IMR-90 (cell line): ENCODE data around the gene GPX3. TPM values are rescaled to one million over a fixed set of nuclear protein-coding genes. Genes with fewer than 3 reads are reported as not detected.

Experiments used
- ATAC-seq: fragments of 200-7000 bp; cut with Tn5 transposase; 2 replicates; pipeline ENCODE4 v1.9.1; 2020; ENCODE audit warnings: low read depth, mild to moderate bottlenecking, moderate library complexity
- BruUV-seq: library from RNA; stranded (reverse); fragments of 400-500 nt; replicated peaks from 2 replicates; lab custom pipeline; 2021; lab: Mats Ljungman, UMichigan
- CTCF ChIA-PET: fragments of 300-600 bp; formaldehyde crosslinking; extraction: SDS; loops from one replicate; lab custom pipeline; 2021; ENCODE audit warnings: antibody characterized with exemption; lab: Yijun Ruan, JAX
- POLR2A ChIA-PET: fragments of 300-600 bp; sonication (Branson Sonifier 250); formaldehyde crosslinking; loops from one replicate; lab custom pipeline; 2022; ENCODE audit warnings: antibody characterized with exemption; ENCODE audit not compliant: unreplicated experiment; lab: Charles Lee
- DNase-seq: peaks from one replicate; pipeline ENCODE4 v3.0.0; 2013
- H2AFZ ChIP-seq: replicated peaks from 2 replicates; pipeline ENCODE3; 2013; ENCODE audit warnings: low read length, mild to moderate bottlenecking; ENCODE audit not compliant: poor library complexity
- H2AK5ac ChIP-seq: 2 replicates; pipeline ENCODE4 v1.6.1; 2013; ENCODE audit warnings: low read depth, low read length, inconsistent platforms
- H2AK9ac ChIP-seq: replicated peaks from 2 replicates; pipeline ENCODE3; 2013; ENCODE audit warnings: mild to moderate bottlenecking, low read depth, low read length, moderate library complexity; ENCODE audit not compliant: poor library complexity
- H2BK120ac ChIP-seq: 2 replicates; pipeline ENCODE4 v1.6.1; 2013; ENCODE audit warnings: low read depth, low read length, inconsistent platforms
- H2BK15ac ChIP-seq: 3 replicates; pipeline ENCODE4 v1.6.1; 2013; ENCODE audit warnings: low read depth, low read length, inconsistent platforms
- H2BK20ac ChIP-seq: 2 replicates; pipeline ENCODE4 v1.6.1; 2013; ENCODE audit warnings: low read depth, mild to moderate bottlenecking, inconsistent platforms, low read length, moderate library complexity
- H2BK5ac ChIP-seq: 2 replicates; pipeline ENCODE4 v1.6.1; 2013; ENCODE audit warnings: mild to moderate bottlenecking, low read depth, low read length, inconsistent platforms; ENCODE audit not compliant: poor library complexity, severe bottlenecking
- H3K14ac ChIP-seq: replicated peaks from 2 replicates; pipeline ENCODE4 v1.6.1; 2013; ENCODE audit warnings: low read depth, low read length, inconsistent platforms
- H3K18ac ChIP-seq: 2 replicates; pipeline ENCODE4 v1.6.1; 2013; ENCODE audit warnings: low read depth, low read length, control low read depth
- H3K23ac ChIP-seq: 2 replicates; pipeline ENCODE4 v1.6.1; 2013; ENCODE audit warnings: low read depth, low read length, inconsistent platforms
- H3K27ac ChIP-seq: 2 replicates; pipeline ENCODE4 v1.5.1; 2013; ENCODE audit warnings: mild to moderate bottlenecking, control low read depth, low read length; ENCODE audit not compliant: insufficient read depth
- H3K27me3 ChIP-seq: 2 replicates; pipeline ENCODE4 v1.6.1; 2013; ENCODE audit warnings: low read length; ENCODE audit not compliant: control insufficient read depth, insufficient read depth
- H3K36me3 ChIP-seq: 2 replicates; pipeline ENCODE4 v1.6.1; 2013; ENCODE audit warnings: low read length, mixed read lengths; ENCODE audit not compliant: control insufficient read depth, insufficient read depth
- H3K4ac ChIP-seq: 2 replicates; pipeline ENCODE4 v1.6.1; 2013; ENCODE audit warnings: low read depth, low read length, inconsistent platforms
- H3K4me1 ChIP-seq: 2 replicates; pipeline ENCODE4 v1.6.1; 2013; ENCODE audit warnings: low read length, mixed read lengths; ENCODE audit not compliant: control insufficient read depth, insufficient read depth
- H3K4me2 ChIP-seq: 2 replicates; pipeline ENCODE4 v1.6.1; 2013; ENCODE audit warnings: low read depth, mild to moderate bottlenecking, control low read depth, low read length, moderate library complexity
- H3K4me3 ChIP-seq: 2 replicates; pipeline ENCODE4 v1.5.1; 2013; ENCODE audit warnings: low read depth, mild to moderate bottlenecking, control low read depth, low read length, moderate library complexity; ENCODE audit not compliant: insufficient read depth
- H3K56ac ChIP-seq: 2 replicates; pipeline ENCODE4 v1.6.1; 2013; ENCODE audit warnings: low read length, inconsistent platforms; ENCODE audit not compliant: insufficient read depth; ENCODE audit errors: extremely low read depth
- H3K79me1 ChIP-seq, 2 experiments: 2 replicates each; pipeline ENCODE4 v1.6.1; 2013; ENCODE audit warnings: low read length in 2 of 2, inconsistent platforms in 1 of 2, low read depth in 1 of 2
- H3K9ac ChIP-seq: 2 replicates; pipeline ENCODE4 v1.6.1; 2013; ENCODE audit warnings: low read depth, low read length, control low read depth
- H3K9me1 ChIP-seq: 2 replicates; pipeline ENCODE4 v1.6.1; 2013; ENCODE audit warnings: low read length, inconsistent platforms; ENCODE audit not compliant: insufficient read depth
- H3K9me3 ChIP-seq: 2 replicates; pipeline ENCODE4 v1.6.1; 2013; ENCODE audit warnings: low read length; ENCODE audit not compliant: control insufficient read depth, insufficient read depth
- H4K20me1 ChIP-seq: 2 replicates; pipeline ENCODE4 v1.6.1; 2013; ENCODE audit warnings: low read length, inconsistent platforms; ENCODE audit not compliant: insufficient read depth
- H4K5ac ChIP-seq: 2 replicates; pipeline ENCODE4 v1.6.1; 2013; ENCODE audit warnings: mild to moderate bottlenecking, low read depth, low read length, control low read depth
- H4K8ac ChIP-seq, 2 experiments: 2 replicates each; pipeline ENCODE4 v1.6.1; 2013; ENCODE audit warnings: low read depth in 2 of 2, low read length in 2 of 2, control low read depth in 1 of 2, inconsistent platforms in 1 of 2
- H4K91ac ChIP-seq: 2 replicates; pipeline ENCODE4 v1.6.1; 2013; ENCODE audit warnings: low read depth, low read length, inconsistent platforms; ENCODE audit not compliant: insufficient read depth
- BHLHE40 ChIP-seq: fragments of 150-350 bp; IDR thresholded peaks from 2 replicates; pipeline ENCODE4 v1.6.1; 2016; ENCODE audit warnings: mild to moderate bottlenecking, low read depth, low read length
- MAFK ChIP-seq: IDR thresholded peaks from 2 replicates; pipeline ENCODE4 v1.6.1; 2012; ENCODE audit warnings: low read depth, low read length, improper control_type of control experiment
- RAD21 ChIP-seq: IDR thresholded peaks from 2 replicates; pipeline ENCODE4 v1.6.1; 2012; ENCODE audit warnings: low read length, improper control_type of control experiment
- RFX5 ChIP-seq: IDR thresholded peaks from 2 replicates; pipeline ENCODE4 v1.8.0; 2012; ENCODE audit warnings: low read depth, mild to moderate bottlenecking, low read length, moderate library complexity
- WGBS, 2 experiments: methylation state at CpG; one replicate each; pipeline versions ENCODE4 v1.1.5 to v1.1.7; 2013; ENCODE audit warnings: missing lambda C conversion rate in 2 of 2; ENCODE audit not compliant: insufficient read length in 1 of 2; ENCODE audit errors: extremely low coverage in 2 of 2; 5-methylcytosine and 5-hydroxymethylcytosine counted together
- dilution Hi-C: fragments of 300-500 bp; cut with HindIII; formaldehyde crosslinking; loops from one replicate; pipeline ENCODE4 v1.14.3; 2018; ENCODE audit warnings: low sequenced_read_pairs; ENCODE audit not compliant: unreplicated experiment
- in situ Hi-C: fragments of 300-500 bp; cut with MboI; formaldehyde crosslinking; loops from 3 replicates; pipeline ENCODE4 v1.14.3; 2019; ENCODE audit warnings: low sequenced_read_pairs, inconsistent platforms, mixed read lengths
- intact Hi-C: fragments of 100-400 bp; cut with micrococcal nuclease; formaldehyde crosslinking; loops from 2 replicates; pipeline ENCODE4 v1.10.0; 2022
- polyA plus RNA-seq, 3 experiments: library from polyadenylated mRNA; depleted of rRNA; stranded (reverse); fragments of >200 nt; gene quantifications; 2 replicates each; pipeline ENCODE4 v1.2.3, GENCODE V29; 2012; ENCODE audit warnings: low replicate concordance in 1 of 3
- total RNA-seq: library from RNA; depleted of rRNA; stranded (reverse); fragments of >200 nt; gene quantifications from 2 replicates; pipeline ENCODE4 v1.2.3, GENCODE V29; 2012

GPX3 gene
- total and polyA plus RNA-seq, 2 of the 4 experiments (the other 2 are of a cell fraction): 0.36 to 1.0 TPM

- no peak overlapping the region for H3K56ac ChIP-seq
- H3K9me3 ChIP-seq: no peaks in the 10 kb centered on the region
- no TSS peak for BruUV-seq
- H3K9ac ChIP-seq: no peak overlapping the region
- H3K79me1 ChIP-seq: peaks cover 0 to 35% of the 10 kb centered on the region in 2 experiments; a peak in 3 of 4 replicates
- H3K27me3 ChIP-seq: no peaks in the 10 kb centered on the region
- no peak overlapping the region for H3K18ac ChIP-seq
- POLR2A ChIA-PET: no interaction called here
- 93% methylated on average over 3 of the region's 11 CpGs; no CpG with 5 or more reads in 1 of the 2 experiments for WGBS, 2 experiments
- peaks cover 50% of the 10 kb centered on the region for H3K36me3 ChIP-seq
- H3K14ac ChIP-seq: no peak overlapping the region
- dilution Hi-C loops: no loop called here
- CTCF ChIA-PET: interaction anchor here (1.2 kb wide), 1 partner anchor 74 kb away, joined by 3 read pairs; no protein-coding TSS in a partner anchor
- no peak overlapping the region for H3K27ac ChIP-seq
- intact Hi-C loops: no loop called here
- H3K4ac ChIP-seq: no peak overlapping the region
- peaks cover 22% of the 10 kb centered on the region for H3K9me1 ChIP-seq
- no peak for ATAC-seq
- H4K20me1 ChIP-seq: peaks cover 18% of the 10 kb centered on the region
- no peak overlapping the region for H2BK5ac ChIP-seq
- no peak overlapping the region for H2AK5ac ChIP-seq
- no peak overlapping the region for H2AFZ ChIP-seq
- TF ChIP-seq RAD21: no peak
- no peak for TF ChIP-seq MAFK
- TF ChIP-seq RFX5: no peak
- no peak for TF ChIP-seq BHLHE40
- no peak overlapping the region for H4K91ac ChIP-seq
- no peak overlapping the region for H3K23ac ChIP-seq
- no peak overlapping the region for H4K5ac ChIP-seq
- in situ Hi-C loops: no loop called here
- no peak overlapping the region for H3K4me2 ChIP-seq
- no peak overlapping the region for H2AK9ac ChIP-seq
- no peak overlapping the region for H2BK15ac ChIP-seq
- H3K4me1 ChIP-seq: peaks cover 27% of the 10 kb centered on the region
- no peak overlapping the region for H2BK120ac ChIP-seq
- DNase-seq: no peak
- no peak overlapping the region for H3K4me3 ChIP-seq
- H2BK20ac ChIP-seq: no peak overlapping the region
- H4K8ac ChIP-seq: no peak overlapping the region
Observed at GRCh38 chr5:151041577-151042268, 21.3 kb downstream of the GPX3 start.
